GM12874 (cell line): ENCODE measurements around the gene DYRK1A.

Experiments used
- TF ChIP-seq, protein P1 (sequence below): IDR thresholded peaks from 2 replicates; pipeline ENCODE4 v1.5.1; 2011; ENCODE audit warnings: low read depth, mild to moderate bottlenecking, control low read depth, low read length, moderate library complexity; ENCODE audit not compliant: insufficient read depth

DYRK1A gene

DNA sequence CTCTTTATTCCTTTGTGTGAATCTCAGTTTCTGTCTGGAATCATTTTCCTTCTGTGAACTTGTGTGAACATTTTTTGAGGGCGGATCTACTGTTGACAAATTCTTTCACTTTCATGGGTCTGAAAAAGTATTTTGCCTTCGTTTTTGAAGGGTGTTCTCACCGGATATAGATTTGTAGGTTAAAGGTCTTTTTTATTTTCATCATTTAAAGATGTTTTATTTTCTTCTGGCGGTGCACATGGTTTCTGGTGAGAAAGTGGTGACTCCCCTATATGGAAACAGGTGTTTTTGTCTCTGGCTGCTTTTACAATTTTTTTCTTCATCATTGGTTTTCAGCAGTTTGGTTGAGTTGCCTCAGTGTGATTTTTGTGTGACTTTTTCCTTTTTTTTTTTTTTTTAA, 94.9 kb downstream of the DYRK1A start:
- TF ChIP-seq, protein P1, sequence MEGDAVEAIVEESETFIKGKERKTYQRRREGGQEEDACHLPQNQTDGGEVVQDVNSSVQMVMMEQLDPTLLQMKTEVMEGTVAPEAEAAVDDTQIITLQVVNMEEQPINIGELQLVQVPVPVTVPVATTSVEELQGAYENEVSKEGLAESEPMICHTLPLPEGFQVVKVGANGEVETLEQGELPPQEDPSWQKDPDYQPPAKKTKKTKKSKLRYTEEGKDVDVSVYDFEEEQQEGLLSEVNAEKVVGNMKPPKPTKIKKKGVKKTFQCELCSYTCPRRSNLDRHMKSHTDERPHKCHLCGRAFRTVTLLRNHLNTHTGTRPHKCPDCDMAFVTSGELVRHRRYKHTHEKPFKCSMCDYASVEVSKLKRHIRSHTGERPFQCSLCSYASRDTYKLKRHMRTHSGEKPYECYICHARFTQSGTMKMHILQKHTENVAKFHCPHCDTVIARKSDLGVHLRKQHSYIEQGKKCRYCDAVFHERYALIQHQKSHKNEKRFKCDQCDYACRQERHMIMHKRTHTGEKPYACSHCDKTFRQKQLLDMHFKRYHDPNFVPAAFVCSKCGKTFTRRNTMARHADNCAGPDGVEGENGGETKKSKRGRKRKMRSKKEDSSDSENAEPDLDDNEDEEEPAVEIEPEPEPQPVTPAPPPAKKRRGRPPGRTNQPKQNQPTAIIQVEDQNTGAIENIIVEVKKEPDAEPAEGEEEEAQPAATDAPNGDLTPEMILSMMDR, result no peak

DNA sequence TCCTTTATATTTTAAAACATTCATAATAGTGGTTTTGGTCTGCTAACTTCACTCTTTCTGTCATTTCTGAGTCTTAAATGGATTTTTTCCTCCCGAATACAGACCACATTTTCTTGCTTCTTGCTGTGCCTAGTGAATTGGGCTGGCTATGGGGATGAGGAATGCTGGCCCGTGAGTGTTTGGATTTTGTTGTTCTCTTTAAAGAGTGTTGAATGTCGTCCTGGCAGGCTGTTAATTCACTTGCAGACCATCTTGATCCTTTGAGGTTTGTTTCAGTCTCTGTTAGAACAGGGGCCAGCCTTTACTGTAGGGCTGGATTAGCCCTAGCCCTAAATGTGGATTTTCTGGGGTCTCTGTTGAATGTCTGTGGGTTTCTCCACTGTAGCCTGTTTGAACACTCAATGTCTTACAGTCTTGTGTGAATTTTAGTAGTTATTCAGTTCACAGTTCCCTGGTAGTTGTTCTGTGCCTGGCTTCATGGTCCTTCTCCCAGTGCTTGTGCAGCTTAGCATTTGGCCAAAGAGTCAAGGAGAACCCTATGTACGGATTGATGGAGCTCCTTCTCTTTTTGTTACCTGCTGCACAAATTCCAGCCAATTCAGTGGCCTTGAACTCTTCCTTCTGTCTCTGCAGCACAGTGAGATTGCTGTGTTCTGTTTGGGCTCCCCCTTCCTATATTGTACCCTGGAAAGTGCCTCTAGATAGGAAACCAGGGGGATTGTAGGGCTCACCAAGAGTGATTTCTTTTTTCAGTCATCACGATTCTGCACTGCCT, 95.7 kb downstream of the DYRK1A start:
- TF ChIP-seq, protein P1, result no peak

DNA sequence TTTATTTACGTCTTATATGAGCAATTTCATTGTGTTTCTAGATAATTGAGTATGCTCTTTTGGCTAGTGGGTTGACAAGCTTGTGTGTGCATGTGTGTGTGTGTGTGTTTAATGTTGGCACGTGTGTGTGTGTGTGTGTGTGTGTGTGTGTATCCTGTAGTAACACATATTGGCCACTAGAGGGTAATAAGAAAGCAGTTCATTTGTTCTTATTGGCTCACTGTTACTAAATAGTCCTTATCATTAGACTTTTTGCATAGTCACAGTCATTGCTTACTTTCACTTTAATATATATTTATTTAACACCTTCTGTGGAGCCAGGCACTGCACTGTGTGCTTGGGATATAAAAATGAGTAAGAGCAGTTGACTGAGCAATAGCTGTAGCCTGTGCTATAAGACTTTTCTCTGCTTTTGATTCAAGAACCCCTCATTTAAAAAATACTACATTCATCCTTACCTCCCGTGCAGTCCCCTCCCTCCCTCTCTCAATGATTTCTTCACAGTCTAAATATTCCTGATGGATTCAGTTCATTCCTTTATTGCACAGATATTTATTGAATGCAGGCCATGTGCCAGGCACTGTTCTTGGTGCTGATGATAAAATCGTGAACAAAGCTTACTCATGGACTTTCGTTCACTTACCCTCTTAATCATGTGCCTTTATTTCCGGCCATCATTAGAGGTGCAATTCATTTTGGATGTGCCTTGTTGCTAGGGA, 96.7 kb downstream of the DYRK1A start:
- TF ChIP-seq, protein P1, result peak; percentile 71

DNA sequence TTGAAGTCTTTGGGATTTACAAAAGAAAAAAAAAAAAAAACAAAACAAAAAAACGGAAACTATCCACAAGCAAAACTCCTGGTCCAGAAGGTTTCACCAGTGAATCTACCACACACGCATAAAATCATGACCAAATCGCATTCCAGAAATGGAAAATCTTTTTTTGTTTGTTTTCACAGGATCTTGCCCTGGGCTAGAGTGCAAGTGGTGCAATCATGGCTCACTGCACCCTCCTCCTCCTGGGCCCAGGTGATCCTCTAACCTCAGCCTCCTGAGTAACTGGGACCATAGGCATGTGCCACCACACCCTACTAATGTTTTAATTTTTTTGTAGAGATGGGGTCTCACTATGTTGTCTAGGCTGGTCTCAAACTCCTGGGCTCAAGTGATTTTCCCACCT, 100.5 kb downstream of the DYRK1A start:
- TF ChIP-seq, protein P1, result no peak

DNA sequence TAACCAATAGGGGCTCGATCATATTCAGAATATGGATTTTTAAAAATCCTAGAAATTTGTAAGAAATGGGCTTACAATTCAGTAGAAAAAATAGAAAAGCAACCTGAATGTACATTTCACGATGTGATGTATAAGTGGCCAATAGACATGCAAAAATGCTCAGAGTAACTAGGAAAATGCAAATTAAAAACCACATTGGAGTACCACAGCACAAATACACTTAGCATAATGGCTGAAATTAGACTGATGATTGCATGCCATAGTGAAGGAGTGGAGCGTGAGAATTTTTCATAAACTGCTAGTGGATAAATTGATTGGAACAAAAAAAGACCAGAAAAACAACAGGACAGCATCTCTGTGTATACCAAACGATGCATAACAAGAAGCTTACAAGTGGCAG, 102.3 kb downstream of the DYRK1A start:
- TF ChIP-seq, protein P1, result no peak

DNA sequence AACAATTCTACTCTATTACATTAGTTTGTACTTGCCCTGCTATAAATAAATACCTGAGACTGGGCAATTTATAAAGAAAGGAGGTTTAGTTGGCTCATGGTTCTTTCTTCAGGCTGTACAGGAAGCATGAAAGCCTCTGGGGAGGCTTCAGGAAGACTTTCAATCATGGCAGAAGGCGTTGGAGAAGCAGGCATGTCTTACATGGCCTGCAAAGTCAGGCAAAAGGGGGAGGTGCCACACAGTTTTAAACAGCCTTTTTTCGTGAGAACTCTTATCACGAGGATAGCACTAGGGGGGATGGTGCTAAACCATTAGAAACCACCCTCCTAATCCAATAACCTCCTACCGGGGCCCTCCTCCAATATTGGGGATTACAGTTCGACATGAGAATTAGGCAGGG, 102.9 kb downstream of the DYRK1A start:
- TF ChIP-seq, protein P1, result no peak

DNA sequence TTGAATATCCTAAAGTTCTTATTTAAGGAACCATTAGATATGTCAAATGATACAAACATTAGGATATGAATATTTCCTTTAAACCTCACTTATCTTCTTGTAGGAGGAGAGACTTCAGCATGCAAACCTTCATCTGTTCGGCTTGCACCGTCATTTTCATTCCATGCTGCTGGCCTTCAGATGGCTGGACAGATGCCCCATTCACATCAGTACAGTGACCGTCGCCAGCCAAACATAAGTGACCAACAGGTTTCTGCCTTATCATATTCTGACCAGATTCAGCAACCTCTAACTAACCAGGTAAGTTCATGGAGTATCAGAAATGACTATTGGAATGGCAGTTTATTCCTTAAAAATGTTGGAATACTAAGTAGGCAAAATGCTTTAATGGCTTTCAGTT, 106.0 kb downstream of the DYRK1A start:
- TF ChIP-seq, protein P1, result no peak
